GM23338 (cell line): Measurements from ENCODE around the gene FAM53B. TPM values are rescaled to one million over a fixed set of nuclear protein-coding genes. Genes with fewer than 3 reads are reported as not detected.

Experiments
- ATAC-seq: fragments of 200-7000 bp; cut with Tn5 transposase; 3 replicates; pipeline ENCODE4 v1.9.1; 2020
- DNase-seq: peaks from one replicate; pipeline ENCODE4 v3.0.0-alpha.2; 2015; ENCODE audit warnings: low spot score
- H2AFZ ChIP-seq: fragments of 200-600 bp; sonication (generic); 2 replicates; pipeline ENCODE4 v1.8.0; 2016; ENCODE audit warnings: antibody characterized with exemption, mild to moderate bottlenecking, moderate library complexity
- H3F3A ChIP-seq: fragments of 200-600 bp; sonication (generic); replicated peaks from 2 replicates; pipeline ENCODE4 v1.8.0; 2017; ENCODE audit warnings: antibody characterized with exemption, mixed run types, low read depth
- H3K27ac ChIP-seq: fragments of 200-600 bp; sonication (generic); 2 replicates; pipeline ENCODE4 v1.6.1; 2016; ENCODE audit warnings: low read depth
- H3K27me3 ChIP-seq: fragments of 200-600 bp; sonication (generic); 2 replicates; pipeline ENCODE4 v1.8.0; 2016; ENCODE audit warnings: mild to moderate bottlenecking, mixed run types, moderate library complexity; ENCODE audit not compliant: insufficient read depth
- H3K36me3 ChIP-seq: fragments of 200-600 bp; sonication (generic); 2 replicates; pipeline ENCODE4 v1.8.0; 2016; ENCODE audit warnings: mild to moderate bottlenecking; ENCODE audit not compliant: insufficient read depth
- H3K4me1 ChIP-seq: fragments of 200-600 bp; sonication (generic); 2 replicates; pipeline ENCODE4 v1.8.0; 2016; ENCODE audit warnings: mild to moderate bottlenecking, moderate library complexity; ENCODE audit not compliant: insufficient read depth
- H3K4me2 ChIP-seq: fragments of 200-600 bp; sonication (generic); 2 replicates; pipeline ENCODE4 v1.7.1; 2017; ENCODE audit warnings: mixed run types
- H3K4me3 ChIP-seq: fragments of 200-600 bp; sonication (generic); 2 replicates; pipeline ENCODE4 v1.6.1; 2016; ENCODE audit warnings: mixed run types
- H3K79me2 ChIP-seq: fragments of 200-600 bp; sonication (generic); replicated peaks from 2 replicates; pipeline ENCODE4 v1.8.0; 2017; ENCODE audit warnings: mild to moderate bottlenecking; ENCODE audit not compliant: insufficient read depth
- H3K9me2 ChIP-seq: fragments of 200-600 bp; sonication (generic); 2 replicates; pipeline ENCODE4 v1.8.0; 2017; ENCODE audit not compliant: insufficient read depth
- H4K20me1 ChIP-seq: fragments of 200-600 bp; sonication (generic); replicated peaks from 2 replicates; pipeline ENCODE4 v1.8.0; 2017; ENCODE audit warnings: mild to moderate bottlenecking; ENCODE audit not compliant: insufficient read depth
- H3K27ac Mint-ChIP-seq: 2 replicates; pipeline ENCODE4 v1.8.0; 2020; ENCODE audit warnings: inconsistent platforms, mild to moderate bottlenecking, moderate library complexity, mixed read lengths
- H3K27me3 Mint-ChIP-seq: 3 replicates; pipeline ENCODE4 v1.8.0; 2022; ENCODE audit warnings: low read depth, mild to moderate bottlenecking, moderate library complexity, mixed read lengths, inconsistent platforms; ENCODE audit not compliant: insufficient read depth, poor library complexity
- H3K36me3 Mint-ChIP-seq: 3 replicates; pipeline ENCODE4 v1.8.0; 2021; ENCODE audit warnings: low read depth, mild to moderate bottlenecking, inconsistent platforms, moderate library complexity, mixed read lengths
- H3K4me1 Mint-ChIP-seq: 3 replicates; pipeline ENCODE4 v1.8.0; 2020; ENCODE audit warnings: mild to moderate bottlenecking, inconsistent platforms, mixed read lengths
- H3K4me3 Mint-ChIP-seq: 3 replicates; pipeline ENCODE4 v1.8.0; 2021; ENCODE audit warnings: moderate library complexity, mild to moderate bottlenecking, inconsistent platforms, mixed read lengths
- H3K9me3 Mint-ChIP-seq: 3 replicates; pipeline ENCODE4 v1.8.0; 2020; ENCODE audit warnings: moderate library complexity, mild to moderate bottlenecking, inconsistent platforms, mixed read lengths
- CREB1 ChIP-seq: fragments of 250-450 bp; sonication (Bioruptor Pico); IDR thresholded peaks from 2 replicates; pipeline ENCODE4 v1.5.0; 2020; ENCODE audit warnings: low read depth, mild to moderate bottlenecking, moderate library complexity
- CTCF ChIP-seq, 2 experiments: fragments of 200-600 bp in 1 of 2; sonication (generic) in 1 of 2; conservative IDR thresholded peaks; 2 replicates each; pipeline versions ENCODE4 v1.5.1 to v1.6.1; 2016 to 2017; ENCODE audit warnings: antibody characterized with exemption in 2 of 2, low read depth in 2 of 2, mild to moderate bottlenecking in 2 of 2, moderate library complexity in 1 of 2
- EZH2 ChIP-seq: fragments of 200-600 bp; sonication (generic); IDR thresholded peaks from one replicate; pipeline ENCODE4 v1.8.0; 2017; ENCODE audit warnings: antibody characterized with exemption, mild to moderate bottlenecking, low read depth; ENCODE audit not compliant: unreplicated experiment
- EZH2phosphoT487 ChIP-seq: fragments of 200-600 bp; sonication (generic); IDR thresholded peaks from one replicate; pipeline ENCODE4 v1.8.1; 2018; ENCODE audit warnings: antibody characterized with exemption; ENCODE audit not compliant: unreplicated experiment
- JUNB ChIP-seq: IDR thresholded peaks from one replicate; pipeline ENCODE4 v1.6.1; 2016; ENCODE audit warnings: antibody characterized with exemption; ENCODE audit not compliant: unreplicated experiment
- NANOG ChIP-seq: IDR thresholded peaks from 2 replicates; pipeline ENCODE4 v1.6.1; 2016; ENCODE audit warnings: antibody characterized with exemption, borderline replicate concordance
- POLR2AphosphoS5 ChIP-seq: IDR thresholded peaks from 2 replicates; pipeline ENCODE4 v1.6.1; 2016; ENCODE audit warnings: antibody characterized with exemption, low read depth
- REST ChIP-seq: IDR thresholded peaks from one replicate; pipeline ENCODE4 v1.6.1; 2018; ENCODE audit warnings: antibody characterized with exemption; ENCODE audit not compliant: unreplicated experiment
- STAT1 ChIP-seq: IDR thresholded peaks from one replicate; pipeline ENCODE4 v1.6.1; 2016; ENCODE audit warnings: antibody characterized with exemption; ENCODE audit not compliant: unreplicated experiment
- ZNF114 ChIP-seq: fragments of 250-450 bp; sonication (Bioruptor Pico); IDR thresholded peaks from 2 replicates; pipeline ENCODE4 v1.5.0; 2020; ENCODE audit warnings: mild to moderate bottlenecking, moderate library complexity
- ZNF331 ChIP-seq: fragments of 250-450 bp; sonication (Bioruptor Pico); IDR thresholded peaks from 2 replicates; pipeline ENCODE4 v1.5.0; 2020; ENCODE audit warnings: low read depth, mild to moderate bottlenecking, moderate library complexity
- polyA plus RNA-seq: library from polyadenylated mRNA; unstranded; fragments of >200 nt; fragmentation: Nextera tagmentation; extraction: Ambion mirVana; gene quantifications from 2 replicates; pipeline ENCODE4 v1.2.1, GENCODE V29; 2016
- total RNA-seq: library from RNA; depleted of rRNA; stranded (reverse); fragments of >200 nt; shearing (Covaris generic); gene quantifications from 2 replicates; pipeline ENCODE4 v1.2.3, GENCODE V29; 2014
- TF ChIP-seq, protein P1 (sequence below): IDR thresholded peaks from 2 replicates; pipeline ENCODE4 v1.6.1; 2016; ENCODE audit warnings: antibody characterized with exemption
- TF ChIP-seq, protein P2 (sequence below): fragments of 250-450 bp; sonication (Bioruptor Pico); IDR thresholded peaks from 2 replicates; pipeline ENCODE4 v1.5.0; 2020; ENCODE audit warnings: mild to moderate bottlenecking, moderate library complexity

FAM53B gene
- total and polyA plus RNA-seq, 2 experiments from 2014 or later = 3.0 to 20.3 TPM

DNA sequence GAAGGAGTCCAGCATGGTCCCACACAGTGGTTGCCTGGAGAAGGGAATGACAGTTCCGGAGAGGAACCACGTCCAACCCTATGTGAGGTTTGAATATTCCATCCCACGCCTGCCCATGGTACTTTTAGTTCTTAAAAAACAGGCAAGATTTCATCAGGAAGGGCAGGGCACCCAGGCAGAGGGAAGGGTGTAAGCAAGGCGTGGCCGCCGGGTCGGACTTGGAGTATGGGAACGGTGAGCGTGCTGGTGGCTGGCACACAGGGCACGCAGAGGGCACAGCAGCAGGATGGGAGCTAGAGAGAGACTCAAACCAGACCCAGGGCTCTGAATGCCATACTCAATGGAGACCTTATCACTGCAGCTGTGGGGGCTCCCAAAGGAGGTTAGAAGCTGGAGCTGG is 34.3 kb downstream of the FAM53B start:
- TF ChIP-seq CTCF (conservative IDR thresholded peaks at IDR 0.05; ENCODE audit: low read depth in 2 of 2) (no peak), EZH2 (no peak), ZNF331 (CRISPR knock-in tag) (no peak), EZH2phosphoT487 (no peak), JUNB (no peak), CREB1 (no peak), NANOG (no peak), ZNF114 (CRISPR knock-in tag) (no peak), STAT1 (no peak), REST (no peak), POLR2AphosphoS5 (no peak)
- TF ChIP-seq, protein P1, sequence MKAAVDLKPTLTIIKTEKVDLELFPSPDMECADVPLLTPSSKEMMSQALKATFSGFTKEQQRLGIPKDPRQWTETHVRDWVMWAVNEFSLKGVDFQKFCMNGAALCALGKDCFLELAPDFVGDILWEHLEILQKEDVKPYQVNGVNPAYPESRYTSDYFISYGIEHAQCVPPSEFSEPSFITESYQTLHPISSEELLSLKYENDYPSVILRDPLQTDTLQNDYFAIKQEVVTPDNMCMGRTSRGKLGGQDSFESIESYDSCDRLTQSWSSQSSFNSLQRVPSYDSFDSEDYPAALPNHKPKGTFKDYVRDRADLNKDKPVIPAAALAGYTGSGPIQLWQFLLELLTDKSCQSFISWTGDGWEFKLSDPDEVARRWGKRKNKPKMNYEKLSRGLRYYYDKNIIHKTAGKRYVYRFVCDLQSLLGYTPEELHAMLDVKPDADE = no peak
- TF ChIP-seq, protein P2, sequence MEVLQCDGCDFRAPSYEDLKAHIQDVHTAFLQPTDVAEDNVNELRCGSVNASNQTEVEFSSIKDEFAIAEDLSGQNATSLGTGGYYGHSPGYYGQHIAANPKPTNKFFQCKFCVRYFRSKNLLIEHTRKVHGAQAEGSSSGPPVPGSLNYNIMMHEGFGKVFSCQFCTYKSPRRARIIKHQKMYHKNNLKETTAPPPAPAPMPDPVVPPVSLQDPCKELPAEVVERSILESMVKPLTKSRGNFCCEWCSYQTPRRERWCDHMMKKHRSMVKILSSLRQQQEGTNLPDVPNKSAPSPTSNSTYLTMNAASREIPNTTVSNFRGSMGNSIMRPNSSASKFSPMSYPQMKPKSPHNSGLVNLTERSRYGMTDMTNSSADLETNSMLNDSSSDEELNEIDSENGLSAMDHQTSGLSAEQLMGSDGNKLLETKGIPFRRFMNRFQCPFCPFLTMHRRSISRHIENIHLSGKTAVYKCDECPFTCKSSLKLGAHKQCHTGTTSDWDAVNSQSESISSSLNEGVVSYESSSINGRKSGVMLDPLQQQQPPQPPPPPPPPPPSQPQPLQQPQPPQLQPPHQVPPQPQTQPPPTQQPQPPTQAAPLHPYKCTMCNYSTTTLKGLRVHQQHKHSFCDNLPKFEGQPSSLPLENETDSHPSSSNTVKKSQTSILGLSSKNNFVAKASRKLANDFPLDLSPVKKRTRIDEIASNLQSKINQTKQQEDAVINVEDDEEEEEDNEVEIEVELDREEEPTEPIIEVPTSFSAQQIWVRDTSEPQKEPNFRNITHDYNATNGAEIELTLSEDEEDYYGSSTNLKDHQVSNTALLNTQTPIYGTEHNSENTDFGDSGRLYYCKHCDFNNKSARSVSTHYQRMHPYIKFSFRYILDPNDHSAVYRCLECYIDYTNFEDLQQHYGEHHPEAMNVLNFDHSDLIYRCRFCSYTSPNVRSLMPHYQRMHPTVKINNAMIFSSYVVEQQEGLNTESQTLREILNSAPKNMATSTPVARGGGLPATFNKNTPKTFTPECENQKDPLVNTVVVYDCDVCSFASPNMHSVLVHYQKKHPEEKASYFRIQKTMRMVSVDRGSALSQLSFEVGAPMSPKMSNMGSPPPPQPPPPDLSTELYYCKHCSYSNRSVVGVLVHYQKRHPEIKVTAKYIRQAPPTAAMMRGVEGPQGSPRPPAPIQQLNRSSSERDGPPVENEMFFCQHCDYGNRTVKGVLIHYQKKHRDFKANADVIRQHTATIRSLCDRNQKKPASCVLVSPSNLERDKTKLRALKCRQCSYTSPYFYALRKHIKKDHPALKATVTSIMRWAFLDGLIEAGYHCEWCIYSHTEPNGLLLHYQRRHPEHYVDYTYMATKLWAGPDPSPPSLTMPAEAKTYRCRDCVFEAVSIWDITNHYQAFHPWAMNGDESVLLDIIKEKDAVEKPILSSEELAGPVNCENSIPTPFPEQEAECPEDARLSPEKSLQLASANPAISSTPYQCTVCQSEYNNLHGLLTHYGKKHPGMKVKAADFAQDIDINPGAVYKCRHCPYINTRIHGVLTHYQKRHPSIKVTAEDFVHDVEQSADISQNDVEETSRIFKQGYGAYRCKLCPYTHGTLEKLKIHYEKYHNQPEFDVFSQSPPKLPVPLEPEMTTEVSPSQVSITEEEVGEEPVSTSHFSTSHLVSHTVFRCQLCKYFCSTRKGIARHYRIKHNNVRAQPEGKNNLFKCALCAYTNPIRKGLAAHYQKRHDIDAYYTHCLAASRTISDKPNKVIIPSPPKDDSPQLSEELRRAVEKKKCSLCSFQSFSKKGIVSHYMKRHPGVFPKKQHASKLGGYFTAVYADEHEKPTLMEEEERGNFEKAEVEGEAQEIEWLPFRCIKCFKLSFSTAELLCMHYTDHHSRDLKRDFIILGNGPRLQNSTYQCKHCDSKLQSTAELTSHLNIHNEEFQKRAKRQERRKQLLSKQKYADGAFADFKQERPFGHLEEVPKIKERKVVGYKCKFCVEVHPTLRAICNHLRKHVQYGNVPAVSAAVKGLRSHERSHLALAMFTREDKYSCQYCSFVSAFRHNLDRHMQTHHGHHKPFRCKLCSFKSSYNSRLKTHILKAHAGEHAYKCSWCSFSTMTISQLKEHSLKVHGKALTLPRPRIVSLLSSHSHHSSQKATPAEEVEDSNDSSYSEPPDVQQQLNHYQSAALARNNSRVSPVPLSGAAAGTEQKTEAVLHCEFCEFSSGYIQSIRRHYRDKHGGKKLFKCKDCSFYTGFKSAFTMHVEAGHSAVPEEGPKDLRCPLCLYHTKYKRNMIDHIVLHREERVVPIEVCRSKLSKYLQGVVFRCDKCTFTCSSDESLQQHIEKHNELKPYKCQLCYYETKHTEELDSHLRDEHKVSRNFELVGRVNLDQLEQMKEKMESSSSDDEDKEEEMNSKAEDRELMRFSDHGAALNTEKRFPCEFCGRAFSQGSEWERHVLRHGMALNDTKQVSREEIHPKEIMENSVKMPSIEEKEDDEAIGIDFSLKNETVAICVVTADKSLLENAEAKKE (CRISPR knock-in tag) = no peak
- Mint-ChIP-seq H3K9me3 (no peaks in the 10 kb centered on the region), H3K27ac (no peak overlapping the region), H3K4me1 (peaks cover 26% of the 10 kb centered on the region), H3K27me3 (peaks cover 6% of the 10 kb centered on the region), H3K36me3 (peaks cover 6% of the 10 kb centered on the region; the same call in 2 of the 3 replicates), H3K4me3 (no peak overlapping the region)
- peaks cover 14% of the 10 kb centered on the region for H3K79me2 ChIP-seq
- ATAC-seq (no peak), DNase-seq (no peak)
- H3K27me3 ChIP-seq = no peaks in the 10 kb centered on the region
- no peaks in the 10 kb centered on the region; the same call in 1 of the 2 replicates for H3K36me3 ChIP-seq
- no peak overlapping the region for H3K4me3 ChIP-seq
- H3K4me1 ChIP-seq = 0 out of 2 replicates have a peak, but pooled peaks cover 8% of the 10 kb centered on the region
- no peak overlapping the region for H3K27ac ChIP-seq
- peaks cover 14% of the 10 kb centered on the region; the same call in 1 of the 2 replicates for H4K20me1 ChIP-seq
- H3K9me2 ChIP-seq = no peaks in the 10 kb centered on the region
- no peaks in the 10 kb centered on the region for H3F3A ChIP-seq
- H3K4me2 ChIP-seq = no peak overlapping the region
- no peak overlapping the region for H2AFZ ChIP-seq
